Right renal pelvis (tissue), 4 donors: ENCODE data around the gene WTIP. TPM values are rescaled to one million over a fixed set of nuclear protein-coding genes. Genes with fewer than 3 reads are reported as not detected.
A peak's percentile ranks its signal among the peaks of the same experiment; 100 is the strongest.
"Not testable (repeated sequence)": the region's sequence is repeated elsewhere in the genome, so short reads cannot be mapped to it uniquely, and the experiment has no call there.

Source experiments
- DNase-seq, 4 donors: peaks; one replicate each; pipeline ENCODE4 v3.0.0-alpha.2; 2013; ENCODE audit warnings: low read depth in 4 of 4, low spot score in 3 of 4, missing footprints in 1 of 4
- polyA plus RNA-seq, 4 donors: library from polyadenylated mRNA; unstranded; fragments of 120-200 nt; gene quantifications; one replicate each; pipeline ENCODE4 v1.2.1, GENCODE V29; 2013; ENCODE audit not compliant: insufficient read length in 4 of 4

WTIP gene
- polyA plus RNA-seq, 4 donors = 33.0 to 40.3 (median 36.9) TPM

DNA sequence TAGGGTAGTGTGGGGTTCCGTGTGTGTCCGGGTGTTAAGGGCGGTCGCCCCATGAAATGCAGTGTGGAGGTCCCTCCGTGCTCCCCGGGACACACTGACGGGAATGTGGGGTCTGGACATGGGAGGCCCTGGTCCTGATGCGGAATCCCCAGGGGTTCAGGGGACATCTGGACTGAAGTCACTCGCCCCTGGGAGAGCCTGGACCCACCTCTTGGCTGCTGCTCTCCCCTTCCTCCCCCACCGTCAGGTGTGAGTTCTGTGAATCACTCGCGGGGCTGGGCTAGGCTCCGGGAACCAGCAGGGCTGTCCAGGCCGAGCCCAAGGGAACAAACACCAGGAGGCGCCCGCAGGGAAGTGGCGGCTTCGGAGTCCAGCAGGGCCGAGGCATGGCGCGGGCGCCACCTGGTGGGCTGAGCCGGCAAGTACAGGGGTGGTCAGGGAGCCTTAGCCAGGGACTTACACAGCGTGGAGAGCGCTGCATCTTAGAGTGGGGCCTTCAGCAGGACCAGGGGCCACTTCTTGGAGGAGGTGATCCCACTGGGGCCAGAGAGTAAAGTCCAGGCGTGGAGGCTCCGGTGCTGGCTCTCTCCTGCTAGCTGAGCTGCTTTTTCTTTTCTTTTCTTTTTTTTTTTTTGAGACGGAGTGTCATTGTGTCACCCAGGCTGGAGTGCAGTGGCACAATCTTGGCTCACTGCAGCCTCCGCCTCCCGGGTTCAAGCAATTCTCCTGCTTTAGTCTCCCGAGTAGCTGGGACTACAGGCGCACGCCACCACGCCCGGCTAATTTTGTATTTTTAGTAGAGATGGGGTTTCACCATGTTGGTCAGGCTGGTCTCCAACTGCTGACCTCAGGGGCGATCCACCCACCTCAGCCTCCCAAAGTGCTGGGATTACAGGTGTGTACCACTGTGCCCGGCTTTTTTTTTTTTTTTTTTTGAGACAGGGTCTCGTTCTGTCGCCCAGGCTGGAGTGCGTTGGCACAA is 20.1 kb downstream of the WTIP start:
- DNase-seq = peak; percentile 71 to 82 (median 78)

DNA sequence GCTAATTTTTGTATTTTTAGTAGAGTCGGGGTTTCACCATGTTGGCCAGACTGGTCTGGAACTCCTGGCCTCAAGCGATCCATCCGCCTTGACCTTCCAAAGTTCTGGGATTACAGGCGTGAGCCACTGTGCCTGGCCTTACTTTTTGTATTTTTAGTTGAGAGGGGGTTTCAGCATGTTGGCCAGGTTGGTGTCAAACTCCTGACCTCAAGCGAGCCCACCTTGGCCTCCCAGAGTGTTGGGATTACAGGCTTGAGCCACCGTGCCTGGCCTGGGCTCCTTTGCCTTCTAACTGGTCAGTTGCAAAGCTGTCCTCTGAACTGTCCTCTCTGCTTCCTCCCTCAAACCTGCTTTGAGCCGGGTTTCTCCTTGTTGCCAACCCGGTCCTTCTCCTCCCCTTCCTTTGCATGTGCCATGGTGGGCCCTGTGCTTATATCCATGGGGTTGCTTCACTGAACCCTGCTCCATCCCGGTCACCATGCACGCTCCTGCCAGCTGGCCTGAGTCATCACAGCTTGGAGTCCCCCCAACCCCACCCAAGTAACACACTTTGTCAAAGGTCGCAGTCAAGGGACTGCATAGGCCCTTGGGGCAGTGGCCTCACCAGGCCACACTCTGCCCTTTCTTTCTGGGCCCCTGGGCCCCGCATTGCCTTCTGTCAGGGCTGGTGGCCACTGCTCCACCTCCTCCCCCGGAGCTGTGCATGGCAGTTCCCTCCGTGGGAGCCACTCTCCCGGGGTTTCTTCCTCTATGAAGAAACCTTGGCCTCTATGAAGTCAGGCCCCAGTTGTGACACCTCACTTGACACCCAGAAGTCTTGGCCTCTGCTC is 21.2 kb downstream of the WTIP start:
- no peak for DNase-seq

DNA sequence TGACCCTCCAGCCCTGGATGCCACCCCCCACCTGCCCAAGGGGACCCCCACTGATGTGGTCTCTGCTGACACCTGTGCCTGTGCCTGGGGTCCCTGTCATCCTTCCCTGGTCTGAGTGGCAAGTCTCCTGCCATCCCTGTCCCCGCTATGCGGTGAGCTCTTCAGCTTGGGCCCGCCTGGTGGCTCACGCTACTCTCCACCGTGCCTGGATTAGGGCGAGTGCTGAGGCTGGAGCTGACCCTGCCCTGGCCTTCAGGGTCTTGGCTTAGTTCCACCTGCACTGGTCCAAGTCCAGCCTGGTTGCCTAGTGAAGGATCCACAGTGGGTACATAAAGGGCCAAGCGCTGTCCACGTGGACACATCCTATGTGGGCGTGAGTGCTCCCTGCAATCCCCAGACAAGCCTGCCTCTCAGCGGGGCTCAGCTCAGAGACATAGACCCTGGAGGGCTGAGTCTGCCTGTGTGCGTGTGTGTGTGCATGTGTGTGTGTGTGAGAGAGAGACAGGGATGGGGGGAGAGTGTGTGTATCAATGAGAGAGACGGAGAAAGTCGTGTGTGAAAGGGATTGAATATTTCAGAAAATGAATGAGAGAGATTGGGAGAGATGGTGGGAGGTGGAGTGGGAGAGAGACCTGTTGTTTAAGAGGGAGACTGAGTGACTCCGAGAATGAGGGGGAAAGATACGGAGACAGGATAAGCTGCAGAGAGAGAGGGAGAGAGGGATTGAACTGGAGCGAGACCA is 22.1 kb downstream of the WTIP start:
- no peak for DNase-seq

DNA sequence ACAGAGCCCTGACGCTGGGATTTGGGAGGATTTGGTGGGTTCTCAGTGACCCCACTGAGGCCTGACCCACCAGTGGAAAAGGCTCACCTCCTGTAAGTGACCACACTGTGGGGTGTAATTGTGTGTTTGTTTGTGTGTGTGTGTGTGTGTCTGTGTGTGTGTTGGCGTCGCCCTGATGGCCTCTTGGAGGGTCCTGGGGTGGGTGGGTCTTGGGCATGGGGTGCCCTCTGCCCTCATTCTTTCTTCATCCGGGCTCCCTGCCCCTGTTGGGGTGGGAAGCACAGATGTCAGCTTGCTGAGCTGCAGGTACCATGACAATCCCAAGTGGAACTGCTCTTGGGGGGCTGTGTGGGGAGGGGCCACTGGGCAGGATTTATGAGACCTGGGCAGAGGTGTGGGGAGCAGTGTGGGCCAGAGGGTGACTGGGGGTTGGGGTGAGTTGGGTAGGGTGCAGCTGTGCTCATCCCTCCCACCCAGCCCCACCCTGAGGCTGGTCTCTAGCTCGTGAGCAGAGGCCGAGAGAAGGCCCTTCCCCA is 22.8 kb downstream of the WTIP start:
- no peak for DNase-seq

DNA sequence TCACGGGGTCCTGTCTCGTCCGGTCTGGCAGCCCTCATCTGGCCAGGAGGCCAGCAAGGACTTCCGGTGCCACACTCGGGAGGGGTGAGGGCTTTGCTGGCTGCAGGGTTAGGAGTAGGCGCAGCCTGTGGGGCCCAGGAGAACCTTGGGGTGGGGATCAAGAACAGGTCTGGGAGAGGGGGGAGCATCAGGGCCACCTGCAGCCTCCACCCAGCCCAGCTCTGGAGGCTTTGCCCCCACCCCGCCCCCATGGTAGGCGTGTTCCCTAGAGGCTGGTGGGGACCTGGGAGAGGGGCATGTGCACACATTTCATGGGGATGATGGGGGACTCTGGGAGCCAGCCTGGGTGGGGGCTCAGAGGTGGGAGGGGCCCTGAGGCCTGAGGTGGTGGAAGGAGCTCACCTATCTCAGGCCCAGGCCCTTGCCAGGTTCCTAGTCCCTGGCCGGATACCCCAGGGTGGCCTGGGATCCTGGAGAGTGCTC is 23.3 kb downstream of the WTIP start:
- no peak for DNase-seq

DNA sequence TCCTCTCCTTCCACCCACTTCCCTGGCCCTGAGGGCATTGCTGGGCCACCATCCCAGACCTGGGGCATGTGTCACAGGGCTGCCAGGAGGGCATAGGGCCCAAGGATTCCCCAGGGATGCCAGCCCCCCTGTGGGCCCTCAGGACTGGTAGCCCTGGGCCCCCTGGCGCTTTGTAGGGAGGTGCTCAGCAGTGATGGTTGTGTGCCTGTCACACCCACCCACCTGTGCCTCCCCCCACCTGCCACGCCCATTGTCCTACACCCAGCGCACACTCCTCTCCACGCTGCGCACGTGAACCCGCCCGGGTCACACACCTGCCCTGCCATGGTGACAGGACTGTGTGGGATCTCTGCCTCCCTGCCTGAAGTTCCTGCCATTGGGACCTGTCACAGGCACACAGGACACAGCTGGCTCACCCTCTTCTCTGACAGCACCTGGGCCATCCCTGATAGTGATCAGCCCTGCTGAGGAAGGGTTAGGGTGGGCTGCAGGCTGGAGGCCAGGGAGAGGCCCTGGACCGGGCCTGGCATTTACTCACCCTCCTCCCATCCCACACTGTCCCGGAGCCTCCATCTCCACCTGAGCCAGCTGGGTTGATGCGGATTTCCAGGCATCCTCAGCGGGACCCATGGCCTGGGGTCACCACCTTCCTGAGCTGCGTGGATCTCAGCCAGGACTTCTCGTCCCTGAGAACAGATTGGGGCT is 23.9 kb downstream of the WTIP start:
- no peak for DNase-seq

DNA sequence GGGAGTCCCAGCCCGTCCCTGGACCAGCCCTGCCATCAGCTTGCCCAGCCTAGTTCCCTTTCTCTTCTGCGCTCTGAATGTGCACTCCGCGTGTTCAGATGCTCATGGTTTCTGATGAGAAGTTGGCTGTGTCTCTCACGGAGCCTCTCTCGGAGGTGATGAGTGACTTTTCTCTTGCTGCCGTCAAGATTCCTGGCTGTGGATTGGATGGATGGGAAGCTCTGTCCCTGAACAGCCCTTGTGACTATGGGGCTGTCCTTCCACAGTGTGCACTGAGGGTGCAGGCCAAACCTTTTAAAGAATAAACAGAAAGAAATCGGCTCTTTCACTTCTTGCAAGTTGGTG is 24.4 kb downstream of the WTIP start:
- DNase-seq = no peak

DNA sequence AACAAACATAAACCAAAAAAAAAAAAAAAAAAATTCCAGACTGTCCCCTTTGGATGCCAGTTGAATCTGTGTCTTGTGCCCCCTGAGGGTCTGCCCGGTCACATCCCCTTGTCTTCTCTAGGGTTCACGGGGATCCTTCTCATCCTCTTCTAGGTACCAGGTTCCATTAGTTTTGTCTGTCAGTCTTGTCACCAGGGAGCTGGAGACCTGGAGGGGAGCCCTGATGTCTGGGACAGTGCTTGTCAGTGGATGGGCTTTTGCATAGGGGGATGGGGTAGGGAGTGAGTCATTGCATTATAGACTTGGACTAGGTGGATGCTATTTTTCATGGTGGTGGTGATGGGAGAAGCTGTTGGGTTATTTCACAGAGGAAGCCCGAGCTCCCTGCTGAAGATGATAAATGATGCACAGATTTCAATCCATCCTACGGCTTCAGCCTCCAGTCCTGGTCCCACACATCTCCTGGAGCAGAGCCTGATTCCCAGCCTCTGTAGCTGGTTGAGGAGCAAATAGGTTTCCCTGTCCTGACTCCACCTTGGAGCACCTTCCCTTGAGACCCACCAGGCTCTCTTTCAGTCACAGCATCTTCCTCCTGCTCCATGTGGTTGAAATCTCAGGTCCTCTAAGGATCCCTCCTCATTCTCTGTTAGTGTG is 26.0 kb downstream of the WTIP start:
- no peak for DNase-seq

DNA sequence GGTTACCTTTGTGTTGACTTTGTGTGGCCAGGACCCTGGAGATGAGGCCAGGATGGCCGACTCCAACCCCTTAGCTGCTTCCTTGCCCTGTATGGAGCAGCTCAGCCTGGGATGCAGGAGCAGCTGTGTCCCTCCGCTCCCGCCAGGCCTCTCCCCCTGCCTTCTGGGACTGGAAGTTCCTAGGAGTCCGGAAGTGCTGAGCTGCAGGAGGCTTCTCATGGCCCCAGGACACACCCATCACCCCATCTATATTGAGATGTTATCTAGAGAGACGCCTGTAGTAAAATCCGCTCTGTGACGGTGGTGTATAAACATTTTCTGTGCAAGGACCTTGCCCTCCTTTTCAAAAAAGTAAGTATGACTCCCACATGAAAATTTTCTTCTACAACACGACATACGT is 27.0 kb downstream of the WTIP start:
- DNase-seq = no peak

DNA sequence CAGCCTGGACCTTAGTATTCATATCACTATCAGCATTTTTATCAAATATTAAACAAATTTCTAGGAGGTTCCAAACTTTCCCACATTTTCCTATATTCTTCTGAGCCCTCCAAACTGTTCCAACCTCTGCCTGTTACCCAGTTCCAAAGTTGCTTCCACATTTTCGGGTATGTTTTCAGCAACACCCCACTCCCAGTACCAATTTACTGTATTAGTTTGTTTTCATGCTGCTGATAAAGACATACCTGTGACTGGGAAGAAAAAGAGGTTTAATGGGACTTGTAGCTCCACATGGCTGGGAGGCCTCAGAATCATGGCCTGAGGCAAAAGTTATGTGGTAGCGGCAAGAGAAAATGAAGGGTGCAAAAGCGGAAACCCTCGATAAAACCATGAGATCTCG is 29.3 kb downstream of the WTIP start:
- not testable (repeated sequence) for DNase-seq

DNA sequence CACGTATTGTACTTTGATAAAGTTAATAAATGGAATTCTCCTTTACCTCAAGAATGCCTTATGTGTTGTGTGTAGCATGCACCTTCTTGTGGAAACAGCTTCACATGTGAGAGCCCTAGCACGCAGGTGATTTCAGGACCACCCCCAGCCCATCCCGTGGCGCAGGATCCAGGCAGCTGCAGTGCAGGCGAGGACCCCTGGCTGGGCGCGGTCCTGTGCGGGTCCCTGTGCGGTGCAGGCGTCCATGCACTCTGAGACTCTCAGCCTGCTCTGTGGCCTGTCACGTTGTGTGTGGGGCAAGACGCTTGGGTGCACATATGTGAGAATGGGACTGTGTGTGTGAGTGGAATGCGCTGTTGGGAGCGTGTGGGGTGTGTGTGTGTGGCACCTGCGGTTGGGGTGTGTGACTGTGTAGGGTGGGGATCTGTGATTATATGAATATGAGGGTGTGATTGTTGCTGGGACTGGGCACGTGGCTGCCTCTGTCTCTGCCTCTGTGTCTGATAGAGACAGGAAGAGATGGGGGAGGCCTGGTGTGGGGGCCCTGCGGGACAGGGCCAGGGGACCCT is 30.8 kb downstream of the WTIP start:
- DNase-seq = no peak

DNA sequence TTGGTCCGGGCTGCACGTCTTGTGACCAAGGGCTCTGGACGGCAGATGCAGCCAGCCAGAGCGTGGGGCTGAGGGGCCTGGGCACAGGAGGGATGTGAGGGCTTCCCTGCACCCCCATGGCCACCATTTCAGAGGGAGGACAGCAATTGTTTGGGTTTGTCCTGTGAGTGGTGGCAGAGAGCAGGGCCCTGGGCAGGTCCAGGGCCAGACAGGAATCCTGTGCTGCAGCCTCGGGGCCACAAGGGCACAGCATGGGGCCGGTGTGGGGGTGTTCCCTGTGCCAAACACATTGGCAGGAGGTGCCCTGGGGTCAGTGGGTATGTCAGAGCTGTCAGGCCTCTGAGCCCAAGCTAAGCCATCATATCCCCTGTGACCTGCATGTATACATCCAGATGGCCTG is 32.2 kb downstream of the WTIP start:
- DNase-seq = no peak

DNA sequence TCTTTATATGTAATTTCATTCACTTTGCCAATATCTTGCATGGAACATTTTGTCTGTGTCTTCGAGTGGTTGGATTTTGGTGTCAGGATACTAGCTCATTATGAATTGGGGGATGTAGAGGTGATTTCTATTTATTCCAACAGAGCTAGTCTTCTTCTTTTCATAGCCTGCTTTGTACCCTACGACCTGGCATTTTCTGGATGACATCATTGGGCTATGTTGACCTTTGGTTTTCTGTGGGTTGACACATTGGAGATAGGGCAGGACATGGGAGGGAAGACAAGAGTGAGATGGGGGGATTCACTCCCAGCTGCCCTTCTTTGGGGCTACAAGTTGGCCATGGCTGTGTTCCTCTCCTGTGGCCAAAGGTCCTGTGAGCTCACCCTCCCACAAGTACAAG is 38.0 kb downstream of the WTIP start:
- DNase-seq = no peak

DNA sequence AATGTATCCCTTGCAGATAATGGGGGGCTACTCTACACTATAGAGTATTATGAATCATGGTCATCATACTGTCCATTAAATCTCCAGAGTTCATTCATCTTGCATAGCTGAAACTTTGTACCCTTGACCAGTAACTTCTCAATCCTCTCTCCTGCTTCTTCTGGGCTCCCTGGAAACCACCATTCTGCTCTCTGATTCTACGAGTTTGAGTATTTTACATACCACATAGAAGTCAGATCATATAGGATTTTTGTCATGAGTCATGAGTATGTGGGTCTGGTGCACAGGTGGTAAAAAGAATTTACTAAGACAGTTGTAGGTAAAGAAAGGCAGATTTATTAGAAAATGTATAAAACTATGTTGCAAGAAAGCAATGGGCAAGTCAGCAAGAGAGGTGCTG is 41.9 kb downstream of the WTIP start:
- no peak for DNase-seq

DNA sequence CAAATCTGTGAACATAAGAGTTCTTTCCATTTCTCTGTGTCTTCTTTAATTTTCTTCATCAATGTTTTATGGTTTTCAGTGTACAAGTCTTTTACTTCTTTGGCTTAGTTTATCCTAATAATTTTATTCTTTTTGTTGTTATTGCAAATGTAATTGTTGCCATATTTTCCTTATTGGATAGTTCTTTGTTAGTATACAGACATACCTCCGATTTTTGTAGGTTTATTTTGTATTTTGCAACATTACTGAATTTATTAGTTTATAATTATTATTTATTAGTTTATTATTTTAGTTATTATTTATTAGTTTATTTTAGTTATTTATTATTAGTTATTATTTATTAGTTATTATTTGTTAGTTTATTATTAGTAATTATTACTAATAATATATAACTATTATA is 43.4 kb downstream of the WTIP start:
- DNase-seq = no peak

DNA sequence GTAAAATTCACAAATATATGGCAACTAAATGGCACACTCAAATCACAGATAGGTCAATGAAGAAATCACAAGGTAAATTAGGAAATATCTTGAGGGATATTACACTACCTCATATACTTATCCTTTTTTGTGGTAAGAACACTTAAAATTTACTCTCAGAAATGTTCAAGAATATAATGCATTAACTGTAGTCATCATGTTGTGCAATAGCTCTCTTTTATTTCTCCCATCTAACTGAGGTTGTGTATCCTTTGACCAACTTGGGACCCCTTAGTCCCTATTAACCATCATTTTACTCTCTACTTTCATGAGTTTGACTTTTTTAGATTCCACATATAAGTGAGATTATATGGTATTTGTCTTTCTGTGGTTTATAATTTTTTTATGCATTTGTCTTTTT is 52.6 kb downstream of the WTIP start:
- no peak for DNase-seq

DNA sequence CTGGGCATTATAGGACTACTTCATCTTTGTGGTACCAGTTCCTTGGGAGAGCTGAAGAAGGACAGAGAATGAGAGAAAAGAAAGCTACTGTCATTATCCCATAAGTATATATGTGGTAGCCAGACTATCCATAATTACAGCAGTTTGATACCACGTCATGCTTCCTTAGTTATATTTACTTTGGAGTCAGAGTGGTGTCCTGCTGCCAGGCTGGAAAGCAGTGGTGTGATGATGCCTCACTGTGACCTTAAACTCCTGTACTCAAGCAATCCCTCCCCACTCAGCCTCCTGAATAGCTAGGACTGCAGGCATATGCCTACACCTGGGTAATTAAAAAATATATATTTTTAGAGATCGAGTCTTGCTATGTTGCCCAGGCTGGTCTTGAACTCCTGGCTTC is 57.8 kb downstream of the WTIP start:
- no peak for DNase-seq

DNA sequence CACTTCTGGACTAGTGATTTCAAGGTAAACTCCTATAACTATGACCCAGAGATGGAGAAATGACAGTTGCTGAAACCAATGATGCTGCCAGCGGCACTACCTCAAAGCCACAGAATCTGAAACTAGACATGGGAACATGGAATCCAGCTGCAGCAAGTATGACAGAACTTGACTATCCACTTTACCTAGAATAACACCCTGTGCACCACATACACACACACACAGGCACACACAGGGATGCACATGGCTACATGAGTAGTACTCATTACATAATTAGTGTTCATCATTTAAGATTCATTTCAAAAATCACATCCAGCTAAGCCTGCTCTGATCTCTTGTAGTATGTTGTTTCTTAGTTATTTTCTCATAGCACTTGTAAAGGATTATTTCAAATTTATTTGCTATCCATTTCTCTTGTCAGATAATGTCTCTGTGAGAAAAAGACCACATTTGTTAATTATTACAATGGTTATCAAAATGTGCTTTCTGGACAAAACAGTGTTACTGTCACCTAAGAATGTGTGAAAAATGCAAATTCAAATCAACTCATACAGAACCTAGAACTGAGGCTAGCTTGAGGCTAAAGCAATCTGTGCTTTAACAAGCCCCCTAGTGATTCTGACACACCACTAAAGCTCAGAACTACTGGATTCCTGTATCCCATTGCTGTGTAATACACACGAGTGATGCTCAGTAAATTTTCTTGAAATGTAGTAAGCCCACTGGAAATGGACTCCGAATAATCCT is 59.4 kb downstream of the WTIP start:
- DNase-seq = no peak
